Mucosa of rectum (tissue), 2 donors: ENCODE data around the gene CYP4A11.
"Not testable (repeated sequence)": the region's sequence is repeated elsewhere in the genome, so short reads cannot be mapped to it uniquely, and the experiment has no call there.

ENCODE experiments used
- H3K27ac ChIP-seq, 2 donors: one replicate each; pipeline ENCODE4 v1.7.0; 2013; ENCODE audit warnings: inconsistent platforms in 2 of 2, low read depth in 2 of 2, low read length in 2 of 2
- H3K27me3 ChIP-seq, 2 donors: one replicate each; pipeline ENCODE4 v1.7.0; 2013; ENCODE audit warnings: low read length in 2 of 2; ENCODE audit not compliant: control insufficient read depth in 2 of 2, insufficient read depth in 2 of 2
- H3K36me3 ChIP-seq, 2 donors: one replicate each; pipeline ENCODE4 v1.7.0; 2013; ENCODE audit warnings: low read length in 2 of 2; ENCODE audit not compliant: control insufficient read depth in 2 of 2, insufficient read depth in 2 of 2
- H3K4me1 ChIP-seq, 2 donors: one replicate each; pipeline ENCODE4 v1.7.0; 2013; ENCODE audit warnings: low read length in 2 of 2, mild to moderate bottlenecking in 1 of 2; ENCODE audit not compliant: control insufficient read depth in 2 of 2, insufficient read depth in 2 of 2
- H3K4me3 ChIP-seq, 2 donors: one replicate each; pipeline ENCODE4 v1.7.0; 2013; ENCODE audit warnings: low read length in 2 of 2
- H3K9ac ChIP-seq, 2 donors: one replicate each; pipeline ENCODE4 v1.7.0; 2013; ENCODE audit warnings: low read length in 2 of 2, low read depth in 1 of 2, mild to moderate bottlenecking in 1 of 2
- H3K9me3 ChIP-seq, 2 donors: one replicate each; pipeline ENCODE4 v1.7.0; 2013; ENCODE audit warnings: low read length in 2 of 2; ENCODE audit not compliant: control insufficient read depth in 2 of 2
- donor health status: healthy.
- donor health status: Normal muscosa, but diverticular disease.

Gene CYP4A11

GRCh38 chr1:46941135-46941694, at the start of gene CYP4A11:
CYP4A11 (minus strand) TSS chr1:46941476; CDS start chr1:46941433, 43 bp downstream.
- H3K27ac ChIP-seq = no peak within 1 kb of the TSS
- no peak within 1 kb of the TSS for H3K4me3 ChIP-seq
- H3K9ac ChIP-seq = no peak within 1 kb of the TSS
- H3K9me3 ChIP-seq = no peaks in the 10 kb centered on the region
- no peaks in the 10 kb centered on the region for H3K27me3 ChIP-seq
- H3K4me1 ChIP-seq = no peaks in the 10 kb centered on the region
- no peaks in the 10 kb centered on the region for H3K36me3 ChIP-seq

- not testable (repeated sequence) for H3K36me3 ChIP-seq, H3K27ac ChIP-seq, H3K4me3 ChIP-seq, H3K9me3 ChIP-seq, H3K9ac ChIP-seq, H3K4me1 ChIP-seq, H3K27me3 ChIP-seq
Measured at GRCh38 chr1:46990541-46990940, 49.3 kb upstream of the CYP4A11 start.

DNA sequence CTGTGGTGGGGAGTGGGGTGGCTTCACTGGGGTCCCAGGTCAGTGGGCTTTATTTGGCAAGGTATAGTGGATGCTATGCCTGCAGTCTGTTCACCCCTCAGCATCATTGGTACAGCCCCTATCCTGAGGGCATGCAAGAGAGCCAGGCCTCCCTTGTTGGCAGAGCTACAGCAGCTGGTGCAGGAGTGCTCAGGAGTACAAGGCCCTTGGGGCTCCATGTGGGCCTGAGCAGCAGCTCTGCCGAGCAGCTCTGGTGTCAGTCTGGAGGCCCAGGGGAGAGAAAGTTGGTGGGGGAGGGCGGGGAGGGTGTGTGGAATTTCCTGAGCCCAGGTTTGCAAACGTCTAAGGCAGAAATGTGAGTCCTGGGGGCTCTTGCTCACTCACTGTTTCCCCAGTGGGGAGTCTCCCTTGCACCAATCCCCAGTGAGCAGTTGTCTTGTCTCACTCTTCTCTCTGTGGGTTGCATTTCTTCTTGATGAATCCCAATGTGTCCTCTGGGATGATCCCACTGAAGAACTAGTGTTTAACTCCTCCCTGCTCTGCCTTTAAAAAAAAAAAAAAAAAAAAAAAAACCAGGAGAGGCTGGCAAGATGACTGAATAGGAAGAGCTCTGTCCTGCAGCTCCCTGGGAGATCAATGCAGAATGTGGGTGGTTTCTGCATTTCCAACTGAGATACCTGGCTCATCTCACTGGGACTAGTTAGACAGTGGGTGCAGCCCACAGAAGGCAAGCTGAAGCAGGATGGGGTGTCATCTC, 42.7 kb upstream of the CYP4A11 start:
- Histone ChIP-seq H3K27ac (no peak overlapping the region), H3K36me3 (no peaks in the 10 kb centered on the region), H3K9me3 (no peaks in the 10 kb centered on the region), H3K27me3 (peaks cover 0 to 2% of the 10 kb centered on the region in 2 donors), H3K4me1 (no peaks in the 10 kb centered on the region), H3K4me3 (no peak overlapping the region), H3K9ac (no peak overlapping the region)

DNA sequence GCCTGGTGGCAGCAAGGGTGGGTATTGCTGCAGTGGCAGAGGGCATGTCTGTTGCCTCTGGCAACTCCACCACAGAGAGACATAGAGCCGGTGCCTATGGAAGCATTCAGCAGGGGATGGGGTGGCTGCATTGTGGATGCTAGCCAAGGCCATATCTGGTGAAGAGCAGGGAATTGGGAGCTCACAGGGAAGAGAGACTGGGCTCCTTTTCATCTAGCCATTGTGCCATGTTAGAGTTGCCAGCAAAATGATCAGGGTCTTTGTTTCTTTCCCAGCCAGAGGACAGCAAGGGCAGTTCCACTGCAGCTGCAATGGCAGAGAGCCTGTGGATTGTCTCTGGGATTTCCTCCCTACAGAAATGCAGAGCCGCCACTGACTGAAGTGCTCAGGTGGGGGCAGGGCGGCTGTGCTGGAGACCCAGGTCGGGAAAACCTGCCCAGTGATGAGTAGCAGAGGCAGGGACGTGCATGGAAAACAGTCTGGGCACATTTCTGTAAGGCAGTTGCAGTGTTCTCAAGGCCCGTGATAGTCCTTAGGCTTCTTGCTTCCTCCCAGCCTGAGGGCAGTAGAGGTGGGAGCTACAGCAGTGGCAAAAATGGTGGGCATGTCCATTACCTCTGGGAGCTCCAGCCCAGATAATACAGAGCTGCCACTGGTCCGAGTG, 42.0 kb upstream of the CYP4A11 start:
- Histone ChIP-seq H3K4me3 (no peak overlapping the region), H3K4me1 (no peaks in the 10 kb centered on the region), H3K9me3 (no peaks in the 10 kb centered on the region), H3K9ac (no peak overlapping the region), H3K27me3 (peaks cover 0 to 2% of the 10 kb centered on the region in 2 donors), H3K27ac (no peak overlapping the region), H3K36me3 (no peaks in the 10 kb centered on the region)

DNA sequence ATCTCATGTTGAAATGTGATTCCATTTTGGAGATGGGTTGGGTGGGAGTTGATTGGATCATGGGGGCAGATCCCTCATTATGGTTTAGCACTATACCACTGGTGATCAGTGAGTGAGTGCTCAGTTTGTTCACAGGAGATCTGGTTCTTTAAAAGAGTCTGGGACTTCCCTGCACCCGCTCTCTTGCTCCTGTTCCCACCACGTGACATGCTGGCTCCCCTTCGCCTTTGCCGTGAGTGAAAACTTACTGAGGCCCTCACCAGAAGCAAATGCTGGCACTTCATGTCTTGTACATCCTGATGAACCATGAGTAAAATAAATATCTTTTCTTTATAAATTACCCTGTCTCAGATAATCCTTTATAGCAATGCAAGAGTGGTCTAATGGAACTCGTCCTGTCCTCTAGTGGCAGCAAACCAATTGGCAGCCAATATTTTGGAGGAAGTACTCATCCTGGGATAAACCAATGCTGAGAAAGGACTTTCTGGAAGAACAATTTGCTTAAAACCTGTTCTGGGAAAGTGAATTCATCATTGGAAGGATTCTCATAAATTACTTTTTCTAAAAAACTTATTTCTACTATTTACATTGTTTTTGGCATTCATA, 27.8 kb upstream of the CYP4A11 start:
- Histone ChIP-seq H3K9ac (no peak overlapping the region), H3K4me3 (no peak overlapping the region), H3K27me3 (no peaks in the 10 kb centered on the region), H3K36me3 (no peaks in the 10 kb centered on the region), H3K4me1 (no peaks in the 10 kb centered on the region), H3K9me3 (no peaks in the 10 kb centered on the region), H3K27ac (no peak overlapping the region)

- not testable (repeated sequence) for H3K4me1 ChIP-seq, H3K9me3 ChIP-seq, H3K36me3 ChIP-seq, H3K4me3 ChIP-seq, H3K9ac ChIP-seq, H3K27me3 ChIP-seq, H3K27ac ChIP-seq
Measured at GRCh38 chr1:46962272-46962671, 21.0 kb upstream of the CYP4A11 start.

GRCh38 chr1:46961066-46961758, 19.9 kb upstream of the CYP4A11 start:
- H3K4me1 ChIP-seq = no peaks in the 10 kb centered on the region
- H3K27me3 ChIP-seq = no peaks in the 10 kb centered on the region
- H3K4me3 ChIP-seq = no peak overlapping the region
- no peaks in the 10 kb centered on the region for H3K9me3 ChIP-seq
- no peaks in the 10 kb centered on the region for H3K36me3 ChIP-seq
- H3K9ac ChIP-seq = no peak overlapping the region
- no peak overlapping the region for H3K27ac ChIP-seq

DNA sequence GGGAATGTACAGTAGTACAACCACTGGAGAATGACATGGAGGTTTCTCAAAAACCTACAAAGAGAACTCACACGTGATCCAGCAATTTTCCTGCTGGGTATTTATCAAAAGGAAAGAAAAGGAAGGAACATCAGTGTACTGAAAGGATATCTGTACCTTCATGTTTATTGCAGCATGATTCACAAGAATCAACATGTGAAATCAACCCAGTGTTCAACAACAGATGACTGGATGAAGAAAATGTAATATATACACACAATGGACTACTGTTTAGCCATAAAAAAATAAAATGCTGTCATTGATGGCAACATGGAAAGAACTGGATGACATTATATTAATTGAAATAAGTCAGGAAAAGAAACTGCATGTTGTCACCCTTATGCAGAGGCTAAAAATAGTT, 19.0 kb upstream of the CYP4A11 start:
- H3K4me1 ChIP-seq = no peaks in the 10 kb centered on the region

DNA sequence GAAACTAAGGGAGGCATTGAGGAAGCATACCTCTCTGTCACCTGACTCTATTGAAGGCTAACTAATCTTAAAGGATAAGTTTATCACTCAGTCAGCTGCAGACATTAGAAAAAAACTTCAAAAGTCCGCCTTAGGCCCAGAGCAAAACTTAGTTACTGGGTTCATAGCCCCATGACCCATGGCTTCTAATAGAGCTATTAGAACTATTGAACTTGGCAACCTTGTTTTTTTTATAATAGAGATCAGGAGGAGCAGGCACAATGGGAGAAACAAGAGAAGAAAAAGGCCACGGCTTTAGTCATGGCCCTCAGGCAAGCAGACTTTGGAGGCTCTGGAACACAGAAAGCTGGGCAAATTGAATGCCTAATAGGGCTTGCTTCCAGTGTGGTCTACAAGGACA, 13.8 kb upstream of the CYP4A11 start:
- H3K9me3 ChIP-seq, H3K4me1 ChIP-seq, H3K27me3 ChIP-seq, H3K4me3 ChIP-seq, H3K9ac ChIP-seq, H3K27ac ChIP-seq, H3K36me3 ChIP-seq: not testable (repeated sequence)

More for the DNA sequence above, 19.0 kb upstream of the CYP4A11 start:
- no peaks in the 10 kb centered on the region for H3K36me3 ChIP-seq
- H3K27me3 ChIP-seq = no peaks in the 10 kb centered on the region
- no peak overlapping the region for H3K27ac ChIP-seq
- no peak overlapping the region for H3K4me3 ChIP-seq
- no peak overlapping the region for H3K9ac ChIP-seq
- no peaks in the 10 kb centered on the region for H3K9me3 ChIP-seq

DNA sequence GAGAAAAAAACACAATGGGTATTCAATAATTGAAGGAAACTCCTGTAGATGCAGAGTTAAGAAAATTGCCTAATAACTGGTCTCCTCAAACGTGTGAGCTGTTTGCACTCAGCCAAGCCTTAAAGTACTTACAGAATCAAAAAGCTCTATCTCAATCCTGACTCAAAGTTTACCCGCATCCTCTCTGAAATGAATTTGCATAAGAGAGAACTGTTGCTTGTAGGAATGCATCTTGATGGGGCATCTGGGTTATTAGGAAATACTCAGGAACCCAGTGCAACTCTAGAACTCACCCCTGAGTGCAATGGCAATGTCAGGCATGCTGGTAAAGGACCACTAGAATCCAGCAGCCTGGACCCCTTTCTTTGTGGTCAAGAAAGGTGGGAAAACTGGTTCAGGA, 12.6 kb upstream of the CYP4A11 start:
- not testable (repeated sequence) for H3K9ac ChIP-seq, H3K27ac ChIP-seq, H3K27me3 ChIP-seq, H3K4me1 ChIP-seq, H3K9me3 ChIP-seq, H3K4me3 ChIP-seq, H3K36me3 ChIP-seq
